Astrocyte (in vitro differentiated cells and primary cell): ENCODE data around the gene FAF2.

ENCODE experiments used
- EZH2 ChIP-seq: IDR thresholded peaks from 2 replicates; pipeline ENCODE4 v1.6.1; 2012; ENCODE audit warnings: mild to moderate bottlenecking, low read length, inconsistent platforms; ENCODE audit not compliant: insufficient read depth
- TF ChIP-seq, protein P1 (sequence below): IDR thresholded peaks from 2 replicates; pipeline ENCODE4 v1.5.1; 2011; ENCODE audit warnings: low read depth, mild to moderate bottlenecking, inconsistent platforms, low read length, moderate library complexity; ENCODE audit not compliant: insufficient read depth

DNA sequence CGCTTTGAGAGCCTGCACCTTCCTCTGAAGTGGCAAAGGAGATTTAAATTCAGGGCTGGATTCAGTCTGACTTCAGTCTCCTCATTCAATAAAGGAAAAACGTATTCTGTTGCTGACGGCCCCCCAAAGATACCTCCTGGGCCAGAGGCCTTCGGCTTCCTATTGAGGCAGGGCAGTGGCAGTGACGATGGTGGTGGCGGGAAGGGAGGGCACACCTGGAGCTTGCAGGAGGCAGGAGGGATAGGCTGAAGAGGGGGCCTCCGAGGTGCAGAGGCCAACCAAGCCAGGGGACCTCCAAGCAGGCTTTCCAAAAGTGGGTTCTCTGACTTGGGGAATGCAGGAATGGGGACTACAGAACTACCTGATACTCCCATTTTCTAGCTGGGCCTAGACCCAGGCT, 73.1 kb downstream of the FAF2 start:
- TF ChIP-seq, protein P1, sequence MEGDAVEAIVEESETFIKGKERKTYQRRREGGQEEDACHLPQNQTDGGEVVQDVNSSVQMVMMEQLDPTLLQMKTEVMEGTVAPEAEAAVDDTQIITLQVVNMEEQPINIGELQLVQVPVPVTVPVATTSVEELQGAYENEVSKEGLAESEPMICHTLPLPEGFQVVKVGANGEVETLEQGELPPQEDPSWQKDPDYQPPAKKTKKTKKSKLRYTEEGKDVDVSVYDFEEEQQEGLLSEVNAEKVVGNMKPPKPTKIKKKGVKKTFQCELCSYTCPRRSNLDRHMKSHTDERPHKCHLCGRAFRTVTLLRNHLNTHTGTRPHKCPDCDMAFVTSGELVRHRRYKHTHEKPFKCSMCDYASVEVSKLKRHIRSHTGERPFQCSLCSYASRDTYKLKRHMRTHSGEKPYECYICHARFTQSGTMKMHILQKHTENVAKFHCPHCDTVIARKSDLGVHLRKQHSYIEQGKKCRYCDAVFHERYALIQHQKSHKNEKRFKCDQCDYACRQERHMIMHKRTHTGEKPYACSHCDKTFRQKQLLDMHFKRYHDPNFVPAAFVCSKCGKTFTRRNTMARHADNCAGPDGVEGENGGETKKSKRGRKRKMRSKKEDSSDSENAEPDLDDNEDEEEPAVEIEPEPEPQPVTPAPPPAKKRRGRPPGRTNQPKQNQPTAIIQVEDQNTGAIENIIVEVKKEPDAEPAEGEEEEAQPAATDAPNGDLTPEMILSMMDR = no peak
- TF ChIP-seq EZH2 = no peak
